Adipocyte (in vitro differentiated cells): ENCODE measurements around the gene DLG2.

Experiments used
- DNase-seq: peaks from one replicate; pipeline ENCODE4 v3.0.0-alpha.2; 2015; ENCODE audit warnings: low read depth
- H3K27me3 ChIP-seq: replicated peaks from 2 replicates; pipeline ENCODE4 v1.7.0; 2013; ENCODE audit warnings: mild to moderate bottlenecking, low read length, moderate library complexity; ENCODE audit not compliant: control insufficient read depth, insufficient read depth
- H3K36me3 ChIP-seq: 2 replicates; pipeline ENCODE4 v1.7.0; 2013; ENCODE audit warnings: low read length, mild to moderate bottlenecking, moderate library complexity; ENCODE audit not compliant: control insufficient read depth, insufficient read depth, severe bottlenecking
- H3K4me1 ChIP-seq: 2 replicates; pipeline ENCODE4 v1.7.0; 2013; ENCODE audit warnings: mild to moderate bottlenecking, low read length, moderate library complexity; ENCODE audit not compliant: control insufficient read depth, insufficient read depth
- H3K4me3 ChIP-seq: 2 replicates; pipeline ENCODE4 v1.7.0; 2013; ENCODE audit warnings: mild to moderate bottlenecking, low read length, moderate library complexity
- H3K9ac ChIP-seq: 2 replicates; pipeline ENCODE4 v1.7.0; 2013; ENCODE audit warnings: mild to moderate bottlenecking, low read length, moderate library complexity
- H3K9me3 ChIP-seq: 2 replicates; pipeline ENCODE4 v1.7.0; 2013; ENCODE audit warnings: mild to moderate bottlenecking, low read length, moderate library complexity; ENCODE audit not compliant: control insufficient read depth

DLG2 gene

DNA sequence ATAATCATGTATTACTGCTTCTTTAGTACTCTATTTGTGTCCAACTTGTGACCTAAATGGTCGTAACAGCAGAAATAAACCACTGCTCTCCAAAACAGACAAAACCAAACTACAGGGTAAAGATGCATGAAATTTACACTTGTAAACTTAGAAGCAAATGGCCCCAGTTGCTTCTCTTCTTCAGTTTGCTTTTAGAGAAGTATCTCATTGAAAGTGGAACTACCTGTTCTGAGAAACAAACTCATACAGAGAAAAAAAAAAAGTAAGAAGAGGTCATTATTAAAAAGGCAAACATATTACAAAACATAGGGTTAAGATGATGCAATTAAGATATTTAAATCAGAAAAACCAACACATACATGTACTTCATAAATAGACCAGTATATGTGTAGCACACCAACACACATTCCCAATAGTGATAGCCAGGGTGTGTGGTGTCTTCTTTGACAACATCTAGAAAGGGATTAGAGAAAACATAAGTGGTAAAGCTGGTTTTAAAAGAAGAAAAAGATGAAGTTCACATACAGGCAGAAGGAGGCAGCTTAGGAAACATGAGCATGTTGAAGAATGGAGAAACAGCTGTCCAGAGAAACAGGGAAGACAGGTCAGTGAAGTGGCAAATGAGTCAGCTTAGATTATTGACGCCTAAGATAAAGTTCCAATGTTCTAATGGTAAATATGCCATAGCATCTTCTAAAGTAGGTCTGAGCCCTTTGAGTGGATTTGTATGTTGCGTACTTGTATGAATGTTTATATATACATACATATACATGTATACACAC is 1496.3 kb downstream of the DLG2 start:
- Histone ChIP-seq H3K9ac (no peak overlapping the region), H3K9me3 (no peaks in the 10 kb centered on the region), H3K27me3 (no peaks in the 10 kb centered on the region), H3K4me3 (no peak overlapping the region), H3K4me1 (no peaks in the 10 kb centered on the region), H3K36me3 (no peaks in the 10 kb centered on the region)
- no peak for DNase-seq

DNA sequence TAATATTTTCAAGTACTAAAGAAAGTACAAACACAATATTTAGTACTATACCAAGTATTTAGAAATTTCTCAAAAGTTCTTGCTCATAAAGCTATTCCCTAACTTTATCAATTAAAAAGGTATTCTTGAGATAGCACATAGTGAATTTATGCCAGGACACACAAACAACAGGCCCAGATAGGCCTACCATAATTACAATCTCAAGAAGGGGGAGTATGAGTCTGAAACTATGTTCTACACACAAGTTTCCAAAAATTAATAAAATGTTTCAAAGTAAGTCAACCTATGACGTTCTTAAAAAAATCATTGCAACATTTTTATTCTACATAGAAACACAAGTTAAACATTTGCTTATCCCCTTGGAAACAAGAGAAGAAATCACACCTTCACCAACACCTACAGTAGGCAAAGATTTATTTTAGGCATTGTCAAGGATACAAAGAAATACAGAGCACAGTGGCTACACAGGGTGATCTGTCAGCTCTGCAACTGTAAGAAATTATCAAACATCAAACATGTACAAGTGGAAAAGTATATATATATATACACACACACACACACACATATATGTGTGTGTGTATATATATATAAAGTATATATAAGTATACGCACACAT is 1497.1 kb downstream of the DLG2 start:
- no peak for DNase-seq
- H3K36me3 ChIP-seq, result no peaks in the 10 kb centered on the region
- no peaks in the 10 kb centered on the region for H3K9me3 ChIP-seq
- no peak overlapping the region for H3K4me3 ChIP-seq
- H3K4me1 ChIP-seq, result no peaks in the 10 kb centered on the region
- H3K9ac ChIP-seq, result no peak overlapping the region
- H3K27me3 ChIP-seq, result no peaks in the 10 kb centered on the region

GRCh38 chr11:84128840-84129239 is 1498.3 kb downstream of the DLG2 start:
- H3K36me3 ChIP-seq, result no peaks in the 10 kb centered on the region

GRCh38 chr11:84117394-84117793 is 1509.8 kb downstream of the DLG2 start:
- Histone ChIP-seq H3K9me3 (no peaks in the 10 kb centered on the region), H3K9ac (no peak overlapping the region), H3K4me3 (no peak overlapping the region), H3K36me3 (no peaks in the 10 kb centered on the region), H3K4me1 (no peaks in the 10 kb centered on the region), H3K27me3 (no peaks in the 10 kb centered on the region)
- no peak for DNase-seq

More at GRCh38 chr11:84128840-84129239, 1498.3 kb downstream of the DLG2 start:
- no peaks in the 10 kb centered on the region for H3K4me1 ChIP-seq
- H3K9ac ChIP-seq, result no peak overlapping the region
- no peak overlapping the region for H3K4me3 ChIP-seq
- DNase-seq, result no peak
- H3K27me3 ChIP-seq, result no peaks in the 10 kb centered on the region
- no peaks in the 10 kb centered on the region for H3K9me3 ChIP-seq

- no peaks in the 10 kb centered on the region for H3K36me3 ChIP-seq
- no peaks in the 10 kb centered on the region for H3K27me3 ChIP-seq
- DNase-seq, result no peak
- no peaks in the 10 kb centered on the region for H3K4me1 ChIP-seq
- no peaks in the 10 kb centered on the region for H3K9me3 ChIP-seq
- no peak overlapping the region for H3K9ac ChIP-seq
- H3K4me3 ChIP-seq, result no peak overlapping the region
Measured at GRCh38 chr11:84106541-84106940, 1520.6 kb downstream of the DLG2 start.

- Histone ChIP-seq H3K4me3 (no peak overlapping the region), H3K9me3 (no peaks in the 10 kb centered on the region), H3K4me1 (no peaks in the 10 kb centered on the region), H3K36me3 (no peaks in the 10 kb centered on the region), H3K27me3 (no peaks in the 10 kb centered on the region), H3K9ac (no peak overlapping the region)
- no peak for DNase-seq
Measured at GRCh38 chr11:84105148-84105547, 1522.0 kb downstream of the DLG2 start.

GRCh38 chr11:84103096-84103495 is 1524.0 kb downstream of the DLG2 start:
- Histone ChIP-seq H3K9ac (no peak overlapping the region), H3K9me3 (no peaks in the 10 kb centered on the region), H3K36me3 (no peaks in the 10 kb centered on the region), H3K4me3 (no peak overlapping the region), H3K27me3 (no peaks in the 10 kb centered on the region), H3K4me1 (no peaks in the 10 kb centered on the region)
- no peak for DNase-seq

GRCh38 chr11:84097186-84097585 is 1530.0 kb downstream of the DLG2 start:
- Histone ChIP-seq H3K9me3 (no peaks in the 10 kb centered on the region), H3K9ac (peak overlapping the region; percentile 15), H3K36me3 (no peaks in the 10 kb centered on the region), H3K4me1 (peaks cover 13% of the 10 kb centered on the region), H3K27me3 (no peaks in the 10 kb centered on the region), H3K4me3 (no peak overlapping the region)
- no peak for DNase-seq

- H3K4me1 ChIP-seq, result peaks cover 3% of the 10 kb centered on the region
- no peak for DNase-seq
Measured at GRCh38 chr11:84091212-84091986, 1535.7 kb downstream of the DLG2 start.

GRCh38 chr11:84089072-84090057 is 1537.8 kb downstream of the DLG2 start:
- Histone ChIP-seq H3K27me3 (no peaks in the 10 kb centered on the region), H3K36me3 (no peaks in the 10 kb centered on the region), H3K9ac (no peak overlapping the region)

More at GRCh38 chr11:84091212-84091986, 1535.7 kb downstream of the DLG2 start:
- Histone ChIP-seq H3K36me3 (no peaks in the 10 kb centered on the region), H3K4me3 (no peak overlapping the region), H3K9me3 (no peaks in the 10 kb centered on the region), H3K27me3 (no peaks in the 10 kb centered on the region), H3K9ac (no peak overlapping the region)

More at GRCh38 chr11:84089072-84090057, 1537.8 kb downstream of the DLG2 start:
- Histone ChIP-seq H3K4me1 (no peaks in the 10 kb centered on the region), H3K4me3 (no peak overlapping the region), H3K9me3 (no peaks in the 10 kb centered on the region)
- no peak for DNase-seq
